HUES48 (cell line): ENCODE results near the gene GOLGA3.
A peak's percentile ranks its signal among the peaks of the same experiment; 100 is the strongest.

Experiments
- H3K27ac ChIP-seq: one replicate; pipeline ENCODE4 v1.7.0; 2013; ENCODE audit warnings: low read depth, low read length, inconsistent platforms
- H3K27me3 ChIP-seq: 2 replicates; pipeline ENCODE4 v1.6.1; 2013; ENCODE audit warnings: mild to moderate bottlenecking, low read length; ENCODE audit not compliant: control insufficient read depth, insufficient read depth
- H3K36me3 ChIP-seq: 2 replicates; pipeline ENCODE4 v1.6.1; 2013; ENCODE audit warnings: low read length; ENCODE audit not compliant: control insufficient read depth, insufficient read depth
- H3K4me1 ChIP-seq: 2 replicates; pipeline ENCODE4 v1.6.1; 2013; ENCODE audit warnings: mild to moderate bottlenecking, low read length; ENCODE audit not compliant: control insufficient read depth, insufficient read depth
- H3K4me3 ChIP-seq: 2 replicates; pipeline ENCODE4 v1.5.1; 2013; ENCODE audit warnings: mild to moderate bottlenecking, low read depth, low read length
- H3K9ac ChIP-seq: 2 replicates; pipeline ENCODE4 v1.6.1; 2013; ENCODE audit warnings: mild to moderate bottlenecking, low read depth, low read length, moderate library complexity
- H3K9me3 ChIP-seq: 2 replicates; pipeline ENCODE4 v1.6.1; 2013; ENCODE audit warnings: low read length; ENCODE audit not compliant: control insufficient read depth, insufficient read depth

GOLGA3 gene

GRCh38 chr12:132775502-132776229 lies 53.0 kb downstream of the GOLGA3 start:
- Histone ChIP-seq H3K27me3 (no peaks in the 10 kb centered on the region), H3K27ac (no peak overlapping the region), H3K9ac (no peak overlapping the region), H3K4me1 (no peaks in the 10 kb centered on the region), H3K9me3 (no peaks in the 10 kb centered on the region), H3K36me3 (peaks cover 84% of the 10 kb centered on the region), H3K4me3 (no peak overlapping the region)

- Histone ChIP-seq H3K27ac (peak overlapping the region; percentile 14), H3K27me3 (no peaks in the 10 kb centered on the region), H3K9ac (no peak overlapping the region), H3K4me1 (no peaks in the 10 kb centered on the region), H3K4me3 (no peak overlapping the region), H3K36me3 (peaks cover 75% of the 10 kb centered on the region), H3K9me3 (no peaks in the 10 kb centered on the region)
Observed at GRCh38 chr12:132774646-132775275, 53.9 kb downstream of the GOLGA3 start.

- Histone ChIP-seq H3K9me3 (no peaks in the 10 kb centered on the region), H3K4me1 (no peaks in the 10 kb centered on the region), H3K36me3 (peaks cover 76% of the 10 kb centered on the region), H3K27me3 (no peaks in the 10 kb centered on the region), H3K27ac (no peak overlapping the region), H3K9ac (no peak overlapping the region), H3K4me3 (no peak overlapping the region)
Observed at GRCh38 chr12:132774159-132774558, 54.5 kb downstream of the GOLGA3 start.

DNA sequence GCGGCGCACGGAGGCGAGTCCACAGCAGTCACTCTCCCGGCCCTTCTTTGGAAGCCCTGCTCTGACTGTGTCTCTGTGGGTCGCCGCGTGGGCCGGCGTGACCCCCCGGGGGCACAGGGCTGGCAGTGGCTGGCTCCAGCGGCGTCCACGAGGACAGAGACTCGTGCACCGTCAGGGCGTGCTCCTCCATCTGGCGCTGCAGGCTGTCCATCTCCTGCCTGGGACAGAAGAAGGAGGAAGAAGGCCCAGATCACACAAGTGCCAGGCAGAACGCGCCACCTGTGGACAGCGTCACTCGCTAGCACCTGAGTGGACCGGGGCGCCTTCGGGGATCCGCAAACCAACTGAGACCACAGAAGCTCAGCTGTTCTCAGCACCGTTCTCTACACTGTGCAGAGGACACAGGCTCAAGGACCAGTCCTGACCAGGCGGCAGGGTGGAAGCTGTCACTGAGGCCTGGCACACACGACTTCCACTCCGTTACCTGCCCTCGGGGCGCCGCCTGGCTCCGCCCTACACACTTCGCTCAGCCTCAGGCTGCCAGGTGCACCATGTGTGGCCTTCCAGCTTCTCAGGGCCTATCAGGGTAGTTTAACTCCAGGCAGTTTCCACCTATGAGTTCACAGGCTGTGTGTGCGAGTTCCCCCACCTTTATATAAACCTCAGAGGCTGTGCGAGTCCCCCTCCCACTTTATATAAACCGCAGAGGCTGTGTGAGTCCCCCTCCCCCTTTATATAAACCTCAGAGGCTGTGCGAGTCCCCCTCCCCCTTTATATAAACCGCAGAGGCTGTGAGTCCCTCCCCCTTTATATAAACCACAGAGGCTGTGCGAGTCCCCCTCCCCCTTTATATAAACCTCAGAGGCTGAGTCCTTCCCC lies 55.4 kb downstream of the GOLGA3 start:
- Histone ChIP-seq H3K9ac (no peak overlapping the region), H3K27me3 (no peaks in the 10 kb centered on the region), H3K4me1 (no peaks in the 10 kb centered on the region), H3K36me3 (peaks cover 74% of the 10 kb centered on the region), H3K4me3 (no peak overlapping the region), H3K9me3 (no peaks in the 10 kb centered on the region), H3K27ac (no peak overlapping the region)

GRCh38 chr12:132772606-132773005 lies 56.1 kb downstream of the GOLGA3 start:
- Histone ChIP-seq H3K4me1 (no peaks in the 10 kb centered on the region), H3K9ac (no peak overlapping the region), H3K9me3 (no peaks in the 10 kb centered on the region), H3K36me3 (peaks cover 68% of the 10 kb centered on the region), H3K4me3 (no peak overlapping the region), H3K27me3 (no peaks in the 10 kb centered on the region), H3K27ac (no peak overlapping the region)

DNA sequence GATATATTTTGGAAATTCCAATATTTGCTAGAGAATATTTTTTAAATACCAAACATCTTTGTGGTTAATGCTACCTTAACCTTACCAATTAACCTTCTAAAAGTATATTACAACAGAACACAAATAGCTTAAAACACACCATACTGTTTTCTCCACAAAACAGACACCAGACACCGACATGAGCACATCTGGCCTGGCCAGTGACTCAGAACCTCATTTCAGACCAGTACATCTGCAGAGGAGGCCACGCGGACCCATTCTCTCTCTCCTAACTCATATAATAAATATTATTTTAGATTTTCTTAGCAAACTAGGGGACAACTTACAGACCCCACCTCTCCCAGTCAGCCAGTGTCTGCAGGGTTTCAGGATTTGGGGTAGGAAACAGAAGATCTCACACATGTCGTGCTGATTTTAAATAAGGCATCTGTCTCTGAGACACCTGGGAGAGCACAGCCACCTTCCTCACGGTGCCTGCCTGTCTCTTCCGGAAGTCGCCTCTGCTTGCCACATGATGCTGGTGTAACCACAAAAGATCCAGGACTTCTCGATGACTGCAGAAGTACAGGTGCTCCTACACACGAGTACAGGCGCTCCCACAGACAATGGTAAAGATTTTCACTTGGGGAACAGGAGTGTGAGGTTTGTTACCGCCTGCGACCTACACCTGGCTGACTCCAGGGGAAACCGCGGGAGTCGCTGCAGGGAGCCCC lies 57.4 kb downstream of the GOLGA3 start:
- Histone ChIP-seq H3K9me3 (no peaks in the 10 kb centered on the region), H3K9ac (no peak overlapping the region), H3K27me3 (no peaks in the 10 kb centered on the region), H3K36me3 (peaks cover 56% of the 10 kb centered on the region), H3K4me1 (no peaks in the 10 kb centered on the region), H3K27ac (no peak overlapping the region), H3K4me3 (no peak overlapping the region)

GRCh38 chr12:132766380-132767085 lies 62.1 kb downstream of the GOLGA3 start:
- Histone ChIP-seq H3K27ac (no peak overlapping the region), H3K9ac (no peak overlapping the region), H3K4me3 (no peak overlapping the region), H3K9me3 (no peaks in the 10 kb centered on the region), H3K36me3 (peaks cover 11% of the 10 kb centered on the region), H3K4me1 (no peaks in the 10 kb centered on the region), H3K27me3 (no peaks in the 10 kb centered on the region)

GRCh38 chr12:132765361-132765760 lies 63.3 kb downstream of the GOLGA3 start:
- H3K9ac ChIP-seq: no peak overlapping the region
- H3K27me3 ChIP-seq: no peaks in the 10 kb centered on the region
- H3K27ac ChIP-seq: no peak overlapping the region
- H3K9me3 ChIP-seq: no peaks in the 10 kb centered on the region
- peaks cover under 1% of the 10 kb centered on the region; the same call in 1 of the 2 replicates for H3K4me1 ChIP-seq
- peaks cover 3% of the 10 kb centered on the region; the same call in 1 of the 2 replicates for H3K36me3 ChIP-seq
- H3K4me3 ChIP-seq: no peak overlapping the region

GRCh38 chr12:132764231-132764630 lies 64.4 kb downstream of the GOLGA3 start:
- H3K4me1 ChIP-seq: peaks cover 4% of the 10 kb centered on the region; the same call in 1 of the 2 replicates
- H3K27ac ChIP-seq: no peak overlapping the region
- H3K9me3 ChIP-seq: no peaks in the 10 kb centered on the region
- H3K27me3 ChIP-seq: no peaks in the 10 kb centered on the region
- H3K4me3 ChIP-seq: no peak overlapping the region
- peaks cover 2% of the 10 kb centered on the region for H3K36me3 ChIP-seq
- no peak overlapping the region for H3K9ac ChIP-seq

DNA sequence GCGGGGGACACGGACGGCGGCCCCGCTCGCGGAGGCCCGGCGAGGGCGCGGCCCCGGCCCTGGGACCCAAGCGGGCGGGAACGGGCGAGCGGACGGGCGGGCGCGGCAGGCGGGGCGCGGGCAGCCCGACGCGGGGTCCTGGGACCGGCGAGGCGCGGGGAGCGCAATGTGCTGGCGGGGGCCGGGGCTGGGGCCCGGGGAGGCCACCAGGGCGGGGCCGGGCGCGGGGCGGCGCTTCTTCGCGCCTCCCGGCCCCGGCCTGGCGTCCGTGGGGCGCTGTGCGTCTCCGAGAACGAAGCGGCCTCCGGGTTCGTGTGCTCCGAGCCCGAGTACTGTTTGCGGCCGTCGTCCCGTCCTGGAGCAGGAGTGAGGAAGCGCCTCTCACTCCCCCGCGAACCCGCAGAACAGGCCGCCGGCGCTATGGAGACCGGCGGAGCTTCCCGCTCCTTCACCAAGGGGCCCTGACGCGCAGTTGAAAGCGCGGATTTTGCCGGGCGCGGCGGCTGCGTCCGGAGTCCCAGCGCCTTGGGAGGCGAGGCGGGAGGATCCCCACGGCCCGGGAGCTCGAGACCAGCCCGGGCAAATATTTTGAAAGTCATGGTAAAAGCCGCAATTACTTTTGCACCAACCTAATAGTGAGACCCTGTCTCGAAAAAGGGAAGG lies 66.6 kb downstream of the GOLGA3 start:
- Histone ChIP-seq H3K9me3 (no peaks in the 10 kb centered on the region), H3K9ac (peak overlapping the region; percentile 91), H3K27ac (peak overlapping the region; percentile 96), H3K36me3 (peaks cover 10% of the 10 kb centered on the region), H3K27me3 (no peaks in the 10 kb centered on the region), H3K4me1 (peaks cover 4% of the 10 kb centered on the region; the same call in 1 of the 2 replicates), H3K4me3 (peak overlapping the region; percentile 81)
